Mesothelial cell of epicardium (in vitro differentiated cells): ENCODE measurements around the gene ADAM15. TPM values are rescaled to one million over a fixed set of nuclear protein-coding genes. Genes with fewer than 3 reads are reported as not detected.

Source experiments
- DNase-seq, 2 experiments: peaks; one replicate each; pipeline ENCODE4 v3.0.0; 2021; ENCODE audit warnings: low spot score in 2 of 2; ENCODE audit not compliant: unreplicated experiment in 2 of 2
- H3K27ac Mint-ChIP-seq: 2 replicates; pipeline ENCODE4 v1.8.0; 2021; ENCODE audit warnings: mixed read lengths
- H3K27me3 Mint-ChIP-seq: 2 replicates; pipeline ENCODE4 v1.8.0; 2021; ENCODE audit warnings: low read depth, mixed read lengths
- H3K36me3 Mint-ChIP-seq: 2 replicates; pipeline ENCODE4 v1.8.0; 2021; ENCODE audit warnings: mixed read lengths
- H3K4me1 Mint-ChIP-seq: 2 replicates; pipeline ENCODE4 v1.8.0; 2021; ENCODE audit warnings: mixed read lengths
- H3K4me3 Mint-ChIP-seq: 2 replicates; pipeline ENCODE4 v1.8.0; 2021; ENCODE audit warnings: mild to moderate bottlenecking, moderate library complexity, mixed read lengths
- H3K9me3 Mint-ChIP-seq: 2 replicates; pipeline ENCODE4 v1.8.0; 2021; ENCODE audit warnings: mixed read lengths
- CTCF ChIP-seq: fragments of 200-600 bp; sonication (generic); IDR thresholded peaks from one replicate; pipeline ENCODE4 v1.5.0; 2021; ENCODE audit warnings: antibody characterized with exemption; ENCODE audit not compliant: unreplicated experiment
- total RNA-seq: library from RNA; stranded (reverse); gene quantifications from 3 replicates; pipeline ENCODE4 v1.2.1, GENCODE V29; 2021

Gene ADAM15
- total RNA-seq, 1 donor from 2014 or later, result 36.1 TPM

GRCh38 chr1:155068599-155068998, 17.5 kb downstream of the ADAM15 start:
- TF ChIP-seq CTCF, result no peak
- Mint-ChIP-seq H3K9me3 (no peaks in the 10 kb centered on the region), H3K4me3 (no peak overlapping the region), H3K27ac (peak overlapping the region; percentile 43), H3K36me3 (peaks cover 13% of the 10 kb centered on the region), H3K4me1 (peaks cover 31% of the 10 kb centered on the region), H3K27me3 (peaks cover 21% of the 10 kb centered on the region)
- DNase-seq, result no peak

GRCh38 chr1:155069551-155070157, 18.5 kb downstream of the ADAM15 start:
- Mint-ChIP-seq H3K27me3 (peaks cover 25% of the 10 kb centered on the region), H3K27ac (peak overlapping the region; percentile 28), H3K4me3 (peak overlapping the region; percentile 61), H3K4me1 (peaks cover 26% of the 10 kb centered on the region), H3K9me3 (no peaks in the 10 kb centered on the region), H3K36me3 (peaks cover 13% of the 10 kb centered on the region)
- no peak for TF ChIP-seq CTCF
- DNase-seq, result no peak

DNA sequence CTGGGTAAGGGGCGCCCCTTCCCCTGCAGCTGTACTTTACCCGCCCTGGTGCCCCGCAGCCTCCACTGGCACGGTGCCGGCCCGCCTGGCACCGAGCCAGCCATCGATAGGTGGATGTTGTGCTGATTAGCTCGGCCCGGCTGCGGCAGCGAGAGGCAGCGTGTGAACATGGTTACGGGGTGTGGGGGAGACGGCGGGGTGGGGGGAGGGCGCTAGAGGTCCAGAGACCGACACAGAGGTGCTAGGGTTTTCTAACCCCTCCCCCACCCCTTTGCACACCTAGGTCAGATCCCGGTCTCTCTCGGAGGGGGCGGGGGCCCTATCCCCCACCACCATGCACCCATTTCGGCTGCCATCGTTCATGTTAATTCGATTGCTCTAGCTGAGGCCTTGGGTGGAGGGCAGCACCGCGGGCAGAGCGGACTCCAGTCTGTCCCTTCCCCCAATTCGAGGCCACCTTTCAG, 19.1 kb downstream of the ADAM15 start:
- DNase-seq, result no peak
- H3K4me3 Mint-ChIP-seq, result peak overlapping the region; percentile 61
- H3K9me3 Mint-ChIP-seq, result no peaks in the 10 kb centered on the region
- TF ChIP-seq CTCF, result no peak
- H3K4me1 Mint-ChIP-seq, result peaks cover 20% of the 10 kb centered on the region
- H3K27ac Mint-ChIP-seq, result peak overlapping the region; percentile 9
- peaks cover 26% of the 10 kb centered on the region for H3K27me3 Mint-ChIP-seq
- peaks cover 13% of the 10 kb centered on the region for H3K36me3 Mint-ChIP-seq

GRCh38 chr1:155070721-155071569, 19.8 kb downstream of the ADAM15 start:
- Mint-ChIP-seq H3K9me3 (no peaks in the 10 kb centered on the region), H3K27me3 (peaks cover 29% of the 10 kb centered on the region), H3K36me3 (peaks cover 13% of the 10 kb centered on the region), H3K27ac (peak overlapping the region; percentile 4), H3K4me3 (peak overlapping the region; percentile 61), H3K4me1 (peaks cover 20% of the 10 kb centered on the region)
- peak; percentile 71 for TF ChIP-seq CTCF
- peak; percentile 71 to 82 for DNase-seq

DNA sequence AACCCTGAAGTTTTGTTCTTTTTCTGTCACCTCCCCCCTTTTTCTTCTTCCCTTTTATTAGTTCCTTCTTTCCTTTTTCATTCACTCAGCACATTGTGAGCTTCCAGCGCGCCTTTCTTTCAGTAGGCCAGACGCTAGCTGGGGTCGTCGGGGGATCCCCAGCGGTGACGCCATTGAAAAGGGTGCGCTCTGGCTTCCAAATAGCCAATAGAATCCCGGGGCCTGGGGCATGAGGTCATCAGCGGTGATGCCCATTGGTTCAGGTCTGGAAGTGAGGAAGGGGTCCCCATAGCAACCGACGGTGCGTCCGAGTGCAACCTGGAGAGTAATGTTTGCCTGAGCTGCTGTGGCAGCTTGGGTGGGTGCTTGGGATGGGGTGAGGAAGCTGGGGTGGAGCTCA, 20.6 kb downstream of the ADAM15 start:
- H3K4me1 Mint-ChIP-seq, result peaks cover 20% of the 10 kb centered on the region
- H3K27ac Mint-ChIP-seq, result peak overlapping the region; percentile 77
- H3K4me3 Mint-ChIP-seq, result peak overlapping the region; percentile 61
- no peaks in the 10 kb centered on the region for H3K9me3 Mint-ChIP-seq
- H3K36me3 Mint-ChIP-seq, result peaks cover 11% of the 10 kb centered on the region
- no peak for DNase-seq
- peaks cover 29% of the 10 kb centered on the region for H3K27me3 Mint-ChIP-seq
- no peak for TF ChIP-seq CTCF
